ENCODE results near the gene ANKS1B.

GRCh38 chr12:98769068-98769467 lies 1215.7 kb downstream of the ANKS1B start:
- TF ChIP-seq CTCF (conservative IDR thresholded peaks at IDR 0.05; ENCODE audit: low read depth, low read length): no peak
- TF ChIP-seq POLR2A (IDR thresholded peaks at IDR 0.05; ENCODE audit: low read depth, low read length): no peak
- no peak for TF ChIP-seq CEBPB (IDR thresholded peaks at IDR 0.05; ENCODE audit: low read depth, low read length)
- no peak for TF ChIP-seq MXI1 (IDR thresholded peaks at IDR 0.05; ENCODE audit: borderline replicate concordance, low read depth, low read length)
- no peak for TF ChIP-seq USF2 (IDR thresholded peaks at IDR 0.05; ENCODE audit: low read depth, low read length)

All from IMR-90 (cell line).